Measurements from ENCODE around the gene ATP5F1B. TPM values are rescaled to one million over a fixed set of nuclear protein-coding genes. Genes with fewer than 3 reads are reported as not detected.

ATP5F1B gene
- polyA plus RNA-seq, 1 of the 3 experiments (the other 2 are of a cell fraction), result 762 TPM

GRCh38 chr12:56684745-56685359 is 39.1 kb upstream of the ATP5F1B start:
- POLR2A ChIA-PET, result interaction anchor here (0.6 kb wide), 1 partner anchor 39 kb away, joined by 3 read pairs; no protein-coding TSS in a partner anchor
- Histone ChIP-seq H3K27ac (ENCODE audit: low read depth in 2 of 2, low read length in 1 of 2) (peak overlapping the region; percentile 8 to 98; a peak in 3 of 4 replicates), H4K20me1 (ENCODE audit: insufficient read depth) (peaks cover 75% of the 10 kb centered on the region), H3K79me2 (ENCODE audit: insufficient read depth) (peaks cover 87% of the 10 kb centered on the region), H3K9ac (peak overlapping the region; percentile 51; the same call in 1 of the 2 replicates), H3K4me1 (ENCODE audit: control insufficient read depth in 1 of 2, insufficient read depth in 2 of 2, low read depth in 1 of 2, low read length in 1 of 2) (peaks cover 10 to 20% of the 10 kb centered on the region in 2 experiments; a peak in 3 of 4 replicates), H2AFZ (ENCODE audit: low read depth) (no peak overlapping the region), H3F3A (replicated peaks; ENCODE audit: insufficient read depth) (peaks cover 41% of the 10 kb centered on the region), H3K36me3 (replicated peaks in 1 of 2; ENCODE audit: control insufficient read depth in 1 of 2, insufficient read depth in 2 of 2, low read length in 1 of 2) (peaks cover 0 to 24% of the 10 kb centered on the region in 2 experiments), H3K4me2 (peak overlapping the region; percentile 100), H3K9me2 (no peaks in the 10 kb centered on the region), H3K9me3 (no peaks in the 10 kb centered on the region), H3K27me3 (ENCODE audit: insufficient read depth) (no peaks in the 10 kb centered on the region), H3K4me3 (ENCODE audit: low read depth in 2 of 2, low read length in 1 of 2) (peak overlapping the region; percentile 22 to 57; a peak in 3 of 4 replicates)
- CTCF ChIA-PET, result interaction anchor here (0.7 to 1.5 kb wide), 3 partner anchors 25 to 56 kb away, joined by 3 to 4 read pairs (median 3); no protein-coding TSS in a partner anchor
- no peak for TF ChIP-seq NFIC (IDR thresholded peaks at IDR 0.05; ENCODE audit: borderline replicate concordance)
- TF ChIP-seq POLR2AphosphoS5 (IDR thresholded peaks at IDR 0.05; ENCODE audit: low read depth, low read length), result no peak
- no peak for TF ChIP-seq RXRA (IDR thresholded peaks at IDR 0.05; ENCODE audit: borderline replicate concordance, low read depth)
- TF ChIP-seq ELF1 (IDR thresholded peaks at IDR 0.05), result no peak
- TF ChIP-seq ZBTB33 (IDR thresholded peaks at IDR 0.05; ENCODE audit: borderline replicate concordance, low read depth), result no peak
- no peak for TF ChIP-seq FOXM1 (IDR thresholded peaks at IDR 0.05; ENCODE audit: low read depth)
- TF ChIP-seq TEAD4 (IDR thresholded peaks at IDR 0.05; ENCODE audit: borderline replicate concordance, insufficient read depth), result no peak
- no peak for TF ChIP-seq FOSL2 (IDR thresholded peaks at IDR 0.05; ENCODE audit: borderline replicate concordance, low read depth)
- DNase-seq, result no peak
- 36% methylated on average over 8 of the region's 8 CpGs for WGBS (ENCODE audit: low lambda C conversion rate)

GRCh38 chr12:56682323-56682722 is 36.5 kb upstream of the ATP5F1B start:
- Histone ChIP-seq H2AFZ (ENCODE audit: low read depth) (no peak overlapping the region), H3K4me2 (no peak overlapping the region), H3K79me2 (ENCODE audit: insufficient read depth) (peaks cover 100% of the 10 kb centered on the region), H3K36me3 (replicated peaks in 1 of 2; ENCODE audit: control insufficient read depth in 1 of 2, insufficient read depth in 2 of 2, low read length in 1 of 2) (peaks cover 0 to 35% of the 10 kb centered on the region in 2 experiments), H3K9me3 (no peaks in the 10 kb centered on the region), H3K27ac (ENCODE audit: low read depth in 2 of 2, low read length in 1 of 2) (no peak overlapping the region), H3K27me3 (ENCODE audit: insufficient read depth) (no peaks in the 10 kb centered on the region), H3K9ac (no peak overlapping the region), H3F3A (replicated peaks; ENCODE audit: insufficient read depth) (peaks cover 35% of the 10 kb centered on the region), H4K20me1 (ENCODE audit: insufficient read depth) (peaks cover 99% of the 10 kb centered on the region), H3K9me2 (no peaks in the 10 kb centered on the region), H3K4me1 (ENCODE audit: control insufficient read depth in 1 of 2, insufficient read depth in 2 of 2, low read depth in 1 of 2, low read length in 1 of 2) (peaks cover 2 to 12% of the 10 kb centered on the region in 2 experiments; a peak in 2 of 4 replicates), H3K4me3 (ENCODE audit: low read depth in 2 of 2, low read length in 1 of 2) (no peak overlapping the region)
- 98% methylated on average over 6 of the region's 6 CpGs for WGBS (ENCODE audit: low lambda C conversion rate)
- DNase-seq, result no peak
- CTCF ChIA-PET, result no interaction called here
- POLR2A ChIA-PET, result no interaction called here
- TF ChIP-seq RAD21 (IDR thresholded peaks at IDR 0.05; ENCODE audit: low read length), result no peak
- no peak for TF ChIP-seq FOXM1 (IDR thresholded peaks at IDR 0.05; ENCODE audit: low read depth)
- no peak for TF ChIP-seq IRF3 (IDR thresholded peaks at IDR 0.05; ENCODE audit: low read depth, low read length)
- no peak for TF ChIP-seq CHD2 (IDR thresholded peaks at IDR 0.05; ENCODE audit: low read length, partially characterized antibody)
- no peak for TF ChIP-seq RXRA (IDR thresholded peaks at IDR 0.05; ENCODE audit: borderline replicate concordance, low read depth)
- TF ChIP-seq TAF1 (IDR thresholded peaks at IDR 0.05; ENCODE audit: borderline replicate concordance, low read depth, low read length), result no peak
- TF ChIP-seq EZH2phosphoT487 (IDR thresholded peaks at IDR 0.05; ENCODE audit: borderline replicate concordance, low read depth), result no peak
- TF ChIP-seq NRF1 (IDR thresholded peaks at IDR 0.05; ENCODE audit: low read depth, low read length), result no peak
- TF ChIP-seq CTCF (IDR thresholded peaks at IDR 0.05), result no peak
- no peak for TF ChIP-seq NFIC (IDR thresholded peaks at IDR 0.05; ENCODE audit: borderline replicate concordance)
- TF ChIP-seq ELF1 (IDR thresholded peaks at IDR 0.05), result no peak
- TF ChIP-seq EP300 (IDR thresholded peaks at IDR 0.05; ENCODE audit: borderline replicate concordance in 1 of 2, low read depth in 1 of 2, low read length in 1 of 2), result no peak
- no peak for TF ChIP-seq JUND (IDR thresholded peaks at IDR 0.05)
- TF ChIP-seq USF1 (IDR thresholded peaks at IDR 0.05; ENCODE audit: borderline replicate concordance, low read depth), result no peak
- no peak for TF ChIP-seq TCF12 (IDR thresholded peaks at IDR 0.05)
- TF ChIP-seq POLR2AphosphoS5 (IDR thresholded peaks at IDR 0.05; ENCODE audit: low read depth, low read length), result no peak
- no peak for TF ChIP-seq PBX3 (IDR thresholded peaks at IDR 0.05)
